GM18951 (cell line): ENCODE results near the gene SETD3.

Experiments used
- POLR2A ChIP-seq: IDR thresholded peaks from 4 replicates; pipeline ENCODE4 v1.6.1; 2011; ENCODE audit warnings: mild to moderate bottlenecking; ENCODE audit not compliant: insufficient read length, insufficient read depth; ENCODE audit errors: extremely low read depth
- in situ Hi-C: fragments of 300-500 bp; cut with MboI; formaldehyde crosslinking; loops from one replicate; pipeline ENCODE4 v1.12.0; 2022; ENCODE audit warnings: low sequenced_read_pairs, mixed read lengths, inconsistent platforms; ENCODE audit not compliant: unreplicated experiment

Gene SETD3

GRCh38 chr14:99374964-99375363 lies 105.7 kb downstream of the SETD3 start:
- in situ Hi-C loops, result no loop called here
- no peak for TF ChIP-seq POLR2A

GRCh38 chr14:99363616-99364290 lies 116.9 kb downstream of the SETD3 start:
- no peak for TF ChIP-seq POLR2A
- in situ Hi-C loops, result no loop called here

GRCh38 chr14:99363051-99363450 lies 117.6 kb downstream of the SETD3 start:
- in situ Hi-C loops, result no loop called here
- TF ChIP-seq POLR2A, result no peak

- TF ChIP-seq POLR2A, result no peak
- in situ Hi-C loops, result no loop called here
Measured at GRCh38 chr14:99361596-99362215, 119.0 kb downstream of the SETD3 start.

GRCh38 chr14:99360774-99361595 lies 119.7 kb downstream of the SETD3 start:
- TF ChIP-seq POLR2A, result no peak
- in situ Hi-C loops, result no loop called here

GRCh38 chr14:99359906-99360305 lies 120.8 kb downstream of the SETD3 start:
- in situ Hi-C loops, result no loop called here
- TF ChIP-seq POLR2A, result no peak

- no peak for TF ChIP-seq POLR2A
- in situ Hi-C loops, result no loop called here
Measured at GRCh38 chr14:99357916-99358390, 122.7 kb downstream of the SETD3 start.

- in situ Hi-C loops, result no loop called here
Measured at GRCh38 chr14:99357151-99357915, 123.3 kb downstream of the SETD3 start.

GRCh38 chr14:99356031-99356608 lies 124.5 kb downstream of the SETD3 start:
- in situ Hi-C loops, result no loop called here

More at GRCh38 chr14:99357151-99357915, 123.3 kb downstream of the SETD3 start:
- no peak for TF ChIP-seq POLR2A

GRCh38 chr14:99354166-99354875 lies 126.3 kb downstream of the SETD3 start:
- in situ Hi-C loops, result no loop called here
- TF ChIP-seq POLR2A, result no peak

More at GRCh38 chr14:99356031-99356608, 124.5 kb downstream of the SETD3 start:
- TF ChIP-seq POLR2A, result no peak

- in situ Hi-C loops, result no loop called here
- TF ChIP-seq POLR2A, result no peak
Measured at GRCh38 chr14:99352688-99353280, 127.9 kb downstream of the SETD3 start.
